ENCODE data around the gene PAPSS2.
A peak's percentile ranks its signal among the peaks of the same experiment; 100 is the strongest.
"Not testable (repeated sequence)": the region's sequence is repeated elsewhere in the genome, so short reads cannot be mapped to it uniquely, and the experiment has no call there.

The PAPSS2 gene

DNA sequence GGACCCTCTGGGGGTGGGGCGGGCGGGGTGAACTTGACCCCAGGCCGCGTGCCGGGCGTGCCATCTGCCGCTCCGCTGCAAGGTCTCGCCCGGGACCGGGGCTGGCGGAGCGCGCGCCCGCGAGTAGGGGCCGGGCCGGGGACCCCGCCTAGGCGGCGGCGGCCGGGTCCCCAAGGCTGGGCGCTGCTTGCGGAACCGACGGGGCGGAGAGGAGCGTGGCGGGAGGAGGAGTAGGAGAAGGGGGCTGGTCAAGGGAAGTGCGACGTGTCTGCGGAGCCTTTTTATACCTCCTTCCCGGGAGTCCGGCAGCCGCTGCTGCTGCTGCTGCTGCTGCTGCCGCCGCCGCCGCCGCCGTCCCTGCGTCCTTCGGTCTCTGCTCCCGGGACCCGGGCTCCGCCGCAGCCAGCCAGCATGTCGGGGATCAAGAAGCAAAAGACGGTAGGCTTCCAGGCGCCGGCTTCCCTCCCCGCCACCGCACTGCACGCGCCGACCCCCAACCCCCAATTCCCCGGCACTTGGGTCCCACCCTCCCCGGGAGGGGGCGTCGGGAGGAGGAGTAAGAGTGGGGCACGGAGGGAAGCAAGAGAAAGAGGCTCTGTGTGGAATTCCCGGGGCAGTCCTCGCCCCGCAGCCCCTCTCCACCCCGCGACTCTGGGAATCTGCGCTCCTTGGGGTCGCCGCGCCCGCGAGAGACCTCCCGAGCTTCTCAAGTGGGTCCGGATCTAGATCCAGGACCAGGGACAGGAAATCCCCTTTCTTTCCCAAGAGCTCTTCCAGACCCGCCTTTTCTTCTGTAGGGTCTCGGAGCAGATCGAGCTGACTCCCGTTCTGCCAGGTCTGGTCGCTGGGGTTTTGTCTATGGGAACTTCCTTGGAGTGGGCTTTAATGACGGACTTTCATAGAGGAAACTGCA is at the start of gene PAPSS2:
Gene PAPSS2 (plus strand): TSS at position 308 of the 913 bp plus-strand sequence. CDS start 104 bp downstream, at position 412.
- DNase-seq (peak; percentile 41), ATAC-seq (peak; percentile 31)

GRCh38 chr10:87611341-87611740 is 48.3 kb upstream of the PAPSS2 start:
- not testable (repeated sequence) for DNase-seq, ATAC-seq

- ATAC-seq (no peak), DNase-seq (no peak)
Observed at GRCh38 chr10:87612115-87612514, 47.6 kb upstream of the PAPSS2 start.

DNA sequence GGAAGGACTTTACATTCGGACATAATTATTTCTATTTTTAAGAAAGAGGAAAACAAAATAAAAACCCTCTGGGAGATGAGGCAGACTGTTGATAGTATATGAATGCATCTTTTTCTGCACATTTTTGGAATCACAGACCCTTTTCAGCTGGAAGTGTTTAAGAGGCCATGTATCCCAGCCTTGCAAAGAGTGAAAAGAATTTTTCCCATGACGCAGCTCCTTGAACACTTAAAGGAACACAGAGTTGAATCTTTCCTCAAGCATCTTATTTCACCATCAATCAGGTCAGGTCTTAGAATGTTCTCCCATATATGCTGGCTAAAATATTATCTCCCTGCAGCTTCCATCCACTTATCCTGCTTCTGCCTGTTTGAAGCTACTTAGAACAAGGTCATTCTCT is 45.9 kb upstream of the PAPSS2 start:
- no peak for ATAC-seq
- no peak for DNase-seq

DNA sequence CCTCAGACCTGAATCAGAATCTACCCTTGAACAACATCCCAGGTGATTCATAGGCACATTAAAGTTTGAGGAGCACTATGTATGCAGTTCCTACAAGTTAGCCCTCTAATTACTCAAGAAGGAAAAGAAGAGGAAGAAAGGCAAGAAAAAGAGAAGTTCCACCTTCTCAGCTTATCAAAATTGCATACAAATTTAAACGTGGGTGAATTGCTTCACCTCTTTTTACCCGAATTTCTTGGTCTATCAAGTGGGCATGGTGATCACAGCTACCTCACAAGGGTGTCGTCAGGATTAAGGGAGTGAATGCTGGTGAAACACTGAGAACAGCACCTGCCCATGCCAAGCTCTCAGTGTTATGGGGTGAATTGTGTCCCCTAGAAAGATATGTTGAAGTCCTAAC is 43.8 kb upstream of the PAPSS2 start:
- DNase-seq, result no peak

GRCh38 chr10:87617503-87617902 is 42.2 kb upstream of the PAPSS2 start:
- ATAC-seq (no peak), DNase-seq (no peak)

More for the DNA sequence above, 43.8 kb upstream of the PAPSS2 start:
- no peak for ATAC-seq

GRCh38 chr10:87618566-87619423 is 40.9 kb upstream of the PAPSS2 start:
- ATAC-seq (no peak), DNase-seq (no peak)

DNA sequence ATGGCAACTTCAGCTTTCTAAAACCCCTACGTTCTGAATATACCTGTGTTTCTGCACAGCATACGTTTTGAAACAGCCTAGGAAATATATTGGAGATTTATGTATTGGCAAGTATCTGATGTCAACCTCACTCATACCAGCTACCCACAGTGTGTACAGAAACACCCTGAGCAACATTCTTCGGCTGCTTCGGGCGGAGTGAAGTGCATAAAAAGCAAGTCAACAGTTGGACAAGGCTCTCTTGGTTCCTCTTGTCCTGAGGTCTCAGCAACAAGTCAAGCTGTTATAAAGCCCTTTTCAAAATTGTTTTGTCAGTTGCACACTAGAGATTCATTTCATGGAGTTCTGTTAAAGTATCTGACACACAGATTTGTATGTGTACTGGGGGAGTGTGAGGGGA is 40.0 kb upstream of the PAPSS2 start:
- ATAC-seq (no peak), DNase-seq (no peak)

GRCh38 chr10:87621440-87621839 is 38.2 kb upstream of the PAPSS2 start:
- ATAC-seq, result not testable (repeated sequence)

GRCh38 chr10:87622314-87623004 is 37.2 kb upstream of the PAPSS2 start:
- no peak for ATAC-seq
- DNase-seq, result no peak

More at GRCh38 chr10:87621440-87621839, 38.2 kb upstream of the PAPSS2 start:
- DNase-seq, result not testable (repeated sequence)

GRCh38 chr10:87623191-87623590 is 36.5 kb upstream of the PAPSS2 start:
- no peak for ATAC-seq
- DNase-seq, result no peak

GRCh38 chr10:87625661-87626060 is 34.0 kb upstream of the PAPSS2 start:
- ATAC-seq (no peak), DNase-seq (no peak)

DNA sequence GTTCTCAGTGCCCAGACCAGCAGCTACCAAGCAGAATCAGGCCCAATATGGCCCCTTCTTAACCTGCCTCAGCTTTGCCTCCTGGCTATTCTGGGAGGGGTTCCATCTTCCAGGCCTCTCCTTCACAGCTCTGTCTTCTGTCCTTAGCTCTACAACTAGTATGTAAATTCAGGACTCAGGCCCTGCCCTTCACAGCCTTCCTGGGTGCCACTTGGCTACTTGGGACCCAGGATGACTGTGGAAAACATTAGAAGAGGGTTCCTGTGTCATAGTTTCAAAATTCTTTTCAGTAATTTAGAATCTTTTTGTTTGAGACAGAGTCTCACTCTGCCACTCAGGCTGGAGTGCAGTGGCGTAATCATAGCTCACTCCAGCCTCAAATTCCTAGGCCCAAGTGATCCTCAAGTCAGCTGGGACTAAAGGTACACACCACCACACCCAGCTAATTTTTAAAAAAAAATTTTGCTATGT is 33.2 kb upstream of the PAPSS2 start:
- DNase-seq, result no peak

GRCh38 chr10:87630171-87630570 is 29.5 kb upstream of the PAPSS2 start:
- DNase-seq, result no peak
- no peak for ATAC-seq

More for the DNA sequence above, 33.2 kb upstream of the PAPSS2 start:
- no peak for ATAC-seq

DNA sequence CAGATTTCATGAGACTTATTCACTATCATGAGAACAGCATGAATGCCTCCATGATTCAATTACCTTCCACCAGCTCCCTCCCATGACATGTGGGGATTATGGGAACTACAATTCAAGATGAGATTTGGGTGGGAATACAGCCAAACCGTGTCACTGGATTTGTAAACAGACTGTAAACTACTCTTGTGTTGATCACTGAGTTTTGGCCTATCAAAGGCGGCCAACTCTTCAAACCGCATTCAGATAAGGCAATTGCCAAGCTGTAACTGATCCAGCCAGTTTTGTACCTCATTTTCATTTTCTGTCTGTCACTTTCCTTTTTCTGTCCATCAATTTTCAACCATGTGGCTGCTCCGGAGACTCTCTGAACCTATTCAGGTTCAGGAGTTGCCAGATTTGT is 27.2 kb upstream of the PAPSS2 start:
- no peak for ATAC-seq
- no peak for DNase-seq

DNA sequence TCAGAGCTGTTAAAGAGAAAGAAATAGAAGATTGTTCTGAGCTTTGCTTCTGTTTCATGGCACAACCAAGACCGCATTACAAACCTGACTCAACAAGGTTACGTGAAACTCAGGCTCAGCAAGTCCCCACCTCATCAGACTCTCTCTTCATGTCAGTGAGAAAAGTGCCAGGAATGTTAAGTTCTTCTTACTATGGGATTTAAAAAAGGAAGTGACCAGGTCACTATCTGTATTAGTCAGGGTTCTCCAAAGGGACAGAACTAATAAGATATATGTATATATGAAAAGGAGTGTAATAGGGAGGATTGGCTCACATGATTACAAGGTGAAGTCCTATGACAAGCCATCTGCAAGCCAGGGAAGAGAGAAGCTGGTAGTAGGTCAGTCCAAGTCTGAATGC is 25.4 kb upstream of the PAPSS2 start:
- DNase-seq (no peak), ATAC-seq (no peak)

DNA sequence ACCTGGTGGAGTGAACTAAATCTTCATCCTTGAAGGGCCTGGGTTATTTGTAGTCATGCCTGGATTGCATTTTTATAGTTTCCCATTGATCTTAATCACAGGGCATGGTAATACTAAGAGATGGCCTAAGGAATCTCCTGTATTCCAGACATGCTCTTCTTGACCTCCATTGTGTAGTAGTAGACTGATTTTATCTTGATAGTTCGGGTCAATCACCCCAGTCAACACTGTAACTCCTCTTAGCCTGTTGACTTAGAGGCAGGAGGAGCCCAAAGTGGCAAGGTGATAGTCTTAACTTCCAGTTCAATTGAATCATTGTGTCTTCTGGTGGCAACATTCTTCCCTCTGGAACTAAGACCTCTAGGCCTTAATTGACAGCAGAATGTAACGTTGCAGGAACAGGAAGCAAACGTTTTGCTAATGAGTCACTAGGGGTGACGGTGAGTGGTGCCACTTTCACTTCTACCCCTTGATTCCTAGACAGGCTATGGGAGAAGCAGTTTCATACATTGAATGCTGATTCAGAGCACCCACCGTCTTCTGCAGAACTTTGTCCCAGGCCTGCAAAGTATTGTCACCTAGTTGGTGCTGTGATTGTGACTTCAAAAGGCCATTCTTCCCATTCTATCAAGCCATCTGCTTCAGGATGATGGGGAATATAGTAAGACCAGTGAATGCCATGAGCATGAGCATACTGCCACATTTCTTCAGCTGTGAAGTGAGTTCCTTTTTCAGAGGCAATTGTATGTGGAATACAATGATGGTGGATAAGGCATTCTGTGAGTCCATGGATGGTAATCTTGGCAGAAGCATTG is 24.0 kb upstream of the PAPSS2 start:
- DNase-seq (peak; percentile 19), ATAC-seq (peak; percentile 95)

DNA sequence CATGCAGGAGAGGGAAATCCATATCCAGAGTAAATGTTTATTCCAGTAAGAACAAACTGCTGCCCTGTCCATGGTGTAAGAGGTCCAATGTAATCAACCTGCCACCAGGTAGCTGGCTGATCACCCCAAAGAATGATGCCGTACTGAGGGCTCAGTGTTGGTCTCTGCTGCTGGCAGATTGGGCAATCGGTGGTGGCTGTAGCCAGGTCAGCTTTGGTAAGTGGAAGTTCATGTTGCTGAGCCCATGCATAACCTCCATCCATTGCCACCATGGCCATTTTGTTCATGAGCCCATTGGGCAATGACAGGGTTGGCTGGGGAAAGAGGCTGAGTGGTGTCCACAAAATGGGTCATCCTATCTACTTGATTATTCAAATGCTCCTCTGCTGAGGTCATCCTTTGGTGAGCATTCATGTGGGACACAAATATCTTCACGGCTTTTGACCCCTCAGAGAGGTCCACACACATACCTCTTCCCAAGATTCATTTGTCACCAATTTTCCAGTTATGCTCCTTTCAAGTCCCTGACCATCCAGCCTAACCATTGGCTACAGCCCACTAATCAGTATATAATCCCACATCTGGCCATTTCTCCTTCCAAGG is 23.3 kb upstream of the PAPSS2 start:
- no peak for ATAC-seq
- no peak for DNase-seq

- DNase-seq (no peak), ATAC-seq (no peak)
Observed at GRCh38 chr10:87639493-87639892, 20.2 kb upstream of the PAPSS2 start.

GRCh38 chr10:87640043-87640442 is 19.6 kb upstream of the PAPSS2 start:
- DNase-seq, result no peak

DNA sequence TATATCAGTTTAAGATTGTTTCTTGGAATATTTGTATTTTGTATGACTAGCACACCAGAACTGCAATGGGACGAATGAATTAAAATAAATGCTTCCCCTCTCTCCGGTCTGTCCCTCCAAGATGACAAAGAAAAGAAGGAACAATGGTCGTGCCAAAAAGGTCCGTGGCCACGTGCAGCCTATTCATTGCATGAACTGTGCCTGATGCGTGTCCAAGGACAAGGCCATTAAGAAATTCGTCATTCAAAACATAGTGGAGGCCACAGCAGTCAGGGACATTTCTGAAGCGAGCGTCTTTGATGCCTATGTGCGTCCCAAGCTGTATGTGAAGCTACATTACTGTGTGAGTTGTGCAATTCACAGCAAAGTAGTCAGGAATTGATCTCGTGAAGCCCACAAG is 17.2 kb upstream of the PAPSS2 start:
- no peak for DNase-seq
- ATAC-seq, result no peak

More at GRCh38 chr10:87640043-87640442, 19.6 kb upstream of the PAPSS2 start:
- no peak for ATAC-seq

All from stimulated activated naive CD8-positive, alpha-beta T cell treated with anti-CD3 and anti-CD28 coated beads, Interleukin-15, Interleukin-2, amounts not matched to agents 100 U/mL and 50 U/mL, for 24 hours (primary cell).